ENCODE data around the gene STAT5A. TPM values are rescaled to one million over a fixed set of nuclear protein-coding genes. Genes with fewer than 3 reads are reported as not detected.
A peak's percentile ranks its signal among the peaks of the same experiment; 100 is the strongest.

The STAT5A gene
- total RNA-seq, 1 experiment from 2014 or later = 0.19 TPM

GRCh38 chr17:42285346-42286050 is 2.8 kb upstream of the STAT5A start:
- DNase-seq (ENCODE audit: low spot score) = no peak
- H3K9me3 ChIP-seq (ENCODE audit: low read depth, low read length, poor library complexity, severe bottlenecking) = no peaks in the 10 kb centered on the region
- ChIA-PET POLR2A (ENCODE audit: low non-redundant PET) (no interaction called here), CTCF (no interaction called here)
- BruUV-seq (replicated peaks) = no TSS peak
- intact Hi-C loops (cut with micrococcal nuclease; ENCODE audit: unreplicated experiment) = no loop called here
- no peak overlapping the region for H3K4me3 ChIP-seq (ENCODE audit: low read depth, low read length, poor library complexity, severe bottlenecking)
- H3K27me3 ChIP-seq (replicated peaks; ENCODE audit: insufficient read depth, low read depth, low read length, poor library complexity) = no peaks in the 10 kb centered on the region
- no peak overlapping the region for H3K27ac ChIP-seq (ENCODE audit: low read depth, low read length, poor library complexity, severe bottlenecking)
- no peaks in the 10 kb centered on the region for H3K4me1 ChIP-seq (ENCODE audit: insufficient read depth, low read length, poor library complexity, severe bottlenecking)
- no peak for TF ChIP-seq EZH2 (IDR thresholded peaks at IDR 0.05; ENCODE audit: borderline replicate concordance, low read depth, low read length, poor library complexity, severe bottlenecking)
- no peak for TF ChIP-seq CTCF (conservative IDR thresholded peaks at IDR 0.05; ENCODE audit: low read depth, low read length)
- H3K36me3 ChIP-seq (ENCODE audit: insufficient read depth, low read length, poor library complexity, severe bottlenecking) = no peaks in the 10 kb centered on the region

- POLR2A ChIA-PET (ENCODE audit: low non-redundant PET) = no interaction called here
- DNase-seq (ENCODE audit: low spot score) = no peak
- Histone ChIP-seq H3K9me3 (ENCODE audit: low read depth, low read length, poor library complexity, severe bottlenecking) (no peaks in the 10 kb centered on the region), H3K36me3 (ENCODE audit: insufficient read depth, low read length, poor library complexity, severe bottlenecking) (no peaks in the 10 kb centered on the region), H3K4me3 (ENCODE audit: low read depth, low read length, poor library complexity, severe bottlenecking) (no peak overlapping the region), H3K27me3 (replicated peaks; ENCODE audit: insufficient read depth, low read depth, low read length, poor library complexity) (no peaks in the 10 kb centered on the region), H3K27ac (ENCODE audit: low read depth, low read length, poor library complexity, severe bottlenecking) (no peak overlapping the region), H3K4me1 (ENCODE audit: insufficient read depth, low read length, poor library complexity, severe bottlenecking) (no peaks in the 10 kb centered on the region)
- BruUV-seq (replicated peaks) = no TSS peak
- TF ChIP-seq CTCF (conservative IDR thresholded peaks at IDR 0.05; ENCODE audit: low read depth, low read length) (no peak), EZH2 (IDR thresholded peaks at IDR 0.05; ENCODE audit: borderline replicate concordance, low read depth, low read length, poor library complexity, severe bottlenecking) (no peak)
- intact Hi-C loops (cut with micrococcal nuclease; ENCODE audit: unreplicated experiment) = no loop called here
- CTCF ChIA-PET = no interaction called here
These were observed 1.7 kb upstream of the STAT5A start for GRCh38 chr17:42286411-42287221.

- H3K4me1 ChIP-seq (ENCODE audit: insufficient read depth, low read length, poor library complexity, severe bottlenecking) = no peaks in the 10 kb centered on the region
- BruUV-seq (replicated peaks) = no TSS peak
- intact Hi-C loops (cut with micrococcal nuclease; ENCODE audit: unreplicated experiment) = no loop called here
- H3K27ac ChIP-seq (ENCODE audit: low read depth, low read length, poor library complexity, severe bottlenecking) = no peak overlapping the region
- peak overlapping the region; percentile 40 for H3K4me3 ChIP-seq (ENCODE audit: low read depth, low read length, poor library complexity, severe bottlenecking)
- TF ChIP-seq EZH2 (IDR thresholded peaks at IDR 0.05; ENCODE audit: borderline replicate concordance, low read depth, low read length, poor library complexity, severe bottlenecking) (no peak), CTCF (conservative IDR thresholded peaks at IDR 0.05; ENCODE audit: low read depth, low read length) (no peak)
- no peaks in the 10 kb centered on the region for H3K36me3 ChIP-seq (ENCODE audit: insufficient read depth, low read length, poor library complexity, severe bottlenecking)
- ChIA-PET CTCF (no interaction called here), POLR2A (ENCODE audit: low non-redundant PET) (no interaction called here)
- H3K9me3 ChIP-seq (ENCODE audit: low read depth, low read length, poor library complexity, severe bottlenecking) = no peaks in the 10 kb centered on the region
- no peak for DNase-seq (ENCODE audit: low spot score)
- H3K27me3 ChIP-seq (replicated peaks; ENCODE audit: insufficient read depth, low read depth, low read length, poor library complexity) = no peaks in the 10 kb centered on the region
These were observed 857 bp upstream of the STAT5A start for GRCh38 chr17:42287305-42287976.

Measured in A673 (cell line).